Measurements from ENCODE around the gene ERC2.

Gene ERC2

GRCh38 chr3:56484122-56484521, 15.9 kb upstream of the ERC2 start:
- no peaks in the 10 kb centered on the region for H3K36me3 ChIP-seq (ENCODE audit: low read length)
- TF ChIP-seq, protein P1, sequence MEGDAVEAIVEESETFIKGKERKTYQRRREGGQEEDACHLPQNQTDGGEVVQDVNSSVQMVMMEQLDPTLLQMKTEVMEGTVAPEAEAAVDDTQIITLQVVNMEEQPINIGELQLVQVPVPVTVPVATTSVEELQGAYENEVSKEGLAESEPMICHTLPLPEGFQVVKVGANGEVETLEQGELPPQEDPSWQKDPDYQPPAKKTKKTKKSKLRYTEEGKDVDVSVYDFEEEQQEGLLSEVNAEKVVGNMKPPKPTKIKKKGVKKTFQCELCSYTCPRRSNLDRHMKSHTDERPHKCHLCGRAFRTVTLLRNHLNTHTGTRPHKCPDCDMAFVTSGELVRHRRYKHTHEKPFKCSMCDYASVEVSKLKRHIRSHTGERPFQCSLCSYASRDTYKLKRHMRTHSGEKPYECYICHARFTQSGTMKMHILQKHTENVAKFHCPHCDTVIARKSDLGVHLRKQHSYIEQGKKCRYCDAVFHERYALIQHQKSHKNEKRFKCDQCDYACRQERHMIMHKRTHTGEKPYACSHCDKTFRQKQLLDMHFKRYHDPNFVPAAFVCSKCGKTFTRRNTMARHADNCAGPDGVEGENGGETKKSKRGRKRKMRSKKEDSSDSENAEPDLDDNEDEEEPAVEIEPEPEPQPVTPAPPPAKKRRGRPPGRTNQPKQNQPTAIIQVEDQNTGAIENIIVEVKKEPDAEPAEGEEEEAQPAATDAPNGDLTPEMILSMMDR (IDR thresholded peaks at IDR 0.05; ENCODE audit: insufficient read depth, low read length, poor library complexity, severe bottlenecking): no peak
- TF ChIP-seq EZH2phosphoT487 (conservative IDR thresholded peaks at IDR 0.05; ENCODE audit: low read length): no peak
- no peaks in the 10 kb centered on the region for H3K79me2 ChIP-seq (ENCODE audit: insufficient read depth, low read length)
- H3K9me2 ChIP-seq (replicated peaks; ENCODE audit: insufficient read depth, low read length): no peaks in the 10 kb centered on the region
- H3K9ac ChIP-seq (ENCODE audit: low read length): no peak overlapping the region
- no peak overlapping the region for H3K4me2 ChIP-seq (ENCODE audit: low read depth, low read length, poor library complexity, severe bottlenecking)
- H3K27me3 ChIP-seq (ENCODE audit: low read length): no peaks in the 10 kb centered on the region
- H3K27ac ChIP-seq (ENCODE audit: low read depth, low read length): no peak overlapping the region
- no peak overlapping the region for H2AFZ ChIP-seq (ENCODE audit: low read depth, low read length, severe bottlenecking)
- no peaks in the 10 kb centered on the region for H4K20me1 ChIP-seq (ENCODE audit: low read depth, low read length)
- no peaks in the 10 kb centered on the region for H3K9me3 ChIP-seq (ENCODE audit: insufficient read depth, low read length)
- no peak overlapping the region for H3K4me3 ChIP-seq (ENCODE audit: insufficient read depth, low read length, poor library complexity, severe bottlenecking)
- H3F3A ChIP-seq (ENCODE audit: insufficient read depth): no peaks in the 10 kb centered on the region

GRCh38 chr3:56477646-56478045, 9.4 kb upstream of the ERC2 start:
- TF ChIP-seq, protein P1 (IDR thresholded peaks at IDR 0.05; ENCODE audit: insufficient read depth, low read length, poor library complexity, severe bottlenecking): no peak
- TF ChIP-seq EZH2phosphoT487 (conservative IDR thresholded peaks at IDR 0.05; ENCODE audit: low read length): no peak
- Histone ChIP-seq H3K79me2 (ENCODE audit: insufficient read depth, low read length) (no peaks in the 10 kb centered on the region), H3K27ac (ENCODE audit: low read depth, low read length) (no peak overlapping the region), H3K4me2 (ENCODE audit: low read depth, low read length, poor library complexity, severe bottlenecking) (no peak overlapping the region), H4K20me1 (ENCODE audit: low read depth, low read length) (no peaks in the 10 kb centered on the region), H2AFZ (ENCODE audit: low read depth, low read length, severe bottlenecking) (no peak overlapping the region), H3F3A (ENCODE audit: insufficient read depth) (no peaks in the 10 kb centered on the region), H3K4me3 (ENCODE audit: insufficient read depth, low read length, poor library complexity, severe bottlenecking) (no peak overlapping the region), H3K9ac (ENCODE audit: low read length) (no peak overlapping the region), H3K9me3 (ENCODE audit: insufficient read depth, low read length) (no peaks in the 10 kb centered on the region), H3K36me3 (ENCODE audit: low read length) (no peaks in the 10 kb centered on the region), H3K9me2 (replicated peaks; ENCODE audit: insufficient read depth, low read length) (no peaks in the 10 kb centered on the region), H3K27me3 (ENCODE audit: low read length) (no peaks in the 10 kb centered on the region)

DNA sequence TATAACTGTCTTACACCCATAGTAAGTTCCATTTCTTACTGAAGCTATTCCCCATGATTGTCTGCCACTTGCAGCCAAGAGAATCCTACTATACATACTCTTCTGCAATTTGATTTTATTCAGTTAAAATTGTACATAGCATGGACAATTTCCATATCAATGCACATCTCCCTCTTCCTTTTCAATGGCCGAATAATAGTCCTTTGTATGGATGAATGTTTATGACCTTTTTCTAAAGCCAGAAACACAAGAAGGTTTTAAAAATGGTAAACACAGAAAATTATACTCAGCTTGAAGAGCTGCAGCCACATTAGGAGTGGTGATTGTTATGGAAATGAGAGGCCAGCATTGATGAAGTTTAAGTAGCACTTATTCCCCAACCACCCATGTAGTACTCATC, 8.5 kb upstream of the ERC2 start:
- no peak for TF ChIP-seq EZH2phosphoT487 (conservative IDR thresholded peaks at IDR 0.05; ENCODE audit: low read length)
- TF ChIP-seq, protein P1 (IDR thresholded peaks at IDR 0.05; ENCODE audit: insufficient read depth, low read length, poor library complexity, severe bottlenecking): no peak
- Histone ChIP-seq H2AFZ (ENCODE audit: low read depth, low read length, severe bottlenecking) (no peak overlapping the region), H4K20me1 (ENCODE audit: low read depth, low read length) (no peaks in the 10 kb centered on the region), H3K9ac (ENCODE audit: low read length) (no peak overlapping the region), H3K36me3 (ENCODE audit: low read length) (no peaks in the 10 kb centered on the region), H3K27me3 (ENCODE audit: low read length) (no peaks in the 10 kb centered on the region), H3K79me2 (ENCODE audit: insufficient read depth, low read length) (no peaks in the 10 kb centered on the region), H3K4me3 (ENCODE audit: insufficient read depth, low read length, poor library complexity, severe bottlenecking) (no peak overlapping the region), H3K27ac (ENCODE audit: low read depth, low read length) (no peak overlapping the region), H3K9me2 (replicated peaks; ENCODE audit: insufficient read depth, low read length) (no peaks in the 10 kb centered on the region), H3K9me3 (ENCODE audit: insufficient read depth, low read length) (no peaks in the 10 kb centered on the region), H3K4me2 (ENCODE audit: low read depth, low read length, poor library complexity, severe bottlenecking) (no peak overlapping the region), H3F3A (ENCODE audit: insufficient read depth) (no peaks in the 10 kb centered on the region)

Data from SU-DHL-6 (cell line).